PFSK-1 (cell line): ENCODE measurements around the gene C1orf87.

Source experiments
- POLR2AphosphoS5 ChIP-seq: IDR thresholded peaks from 2 replicates; pipeline ENCODE4 v1.6.1; 2012; ENCODE audit warnings: low read depth, mild to moderate bottlenecking, control low read depth, low read length, moderate library complexity
- REST ChIP-seq, 2 experiments: IDR thresholded peaks; 2 replicates each; pipeline versions ENCODE4 v1.6.1 to v1.8.0; 2011 to 2012; ENCODE audit warnings: low read depth in 2 of 2, low read length in 2 of 2, control low read depth in 1 of 2, inconsistent platforms in 1 of 2, mild to moderate bottlenecking in 1 of 2, moderate library complexity in 1 of 2; ENCODE audit not compliant: insufficient read depth in 1 of 2
- SIN3A ChIP-seq: IDR thresholded peaks from 2 replicates; pipeline ENCODE4 v1.6.1; 2012; ENCODE audit warnings: mild to moderate bottlenecking, low read length, moderate library complexity, borderline replicate concordance; ENCODE audit not compliant: insufficient read depth
- TAF1 ChIP-seq: IDR thresholded peaks from 2 replicates; pipeline ENCODE4 v1.6.1; 2012; ENCODE audit warnings: low read length, control low read depth, borderline replicate concordance; ENCODE audit not compliant: insufficient read depth

GRCh38 chr1:60035921-60036320, 37.6 kb downstream of the C1orf87 start:
- no peak for TF ChIP-seq POLR2AphosphoS5
- TF ChIP-seq SIN3A, result no peak
- TF ChIP-seq TAF1, result no peak
- TF ChIP-seq REST (IDR thresholded peaks at IDR 0.05; ENCODE audit: insufficient read depth in 1 of 2, low read depth in 2 of 2, low read length in 2 of 2), result no peak
